Stimulated activated CD4-positive, alpha-beta T cell treated with anti-CD3 and anti-CD28 coated beads, Interleukin-4, amount 100 ng/mL, for 24 hours (primary cell): Measurements from ENCODE around the gene KLRC2.
"Not testable (repeated sequence)": the region's sequence is repeated elsewhere in the genome, so short reads cannot be mapped to it uniquely, and the experiment has no call there.

Source experiments
- DNase-seq: peaks from one replicate; pipeline ENCODE4 v3.0.0-alpha.2; 2020

KLRC2 gene

DNA sequence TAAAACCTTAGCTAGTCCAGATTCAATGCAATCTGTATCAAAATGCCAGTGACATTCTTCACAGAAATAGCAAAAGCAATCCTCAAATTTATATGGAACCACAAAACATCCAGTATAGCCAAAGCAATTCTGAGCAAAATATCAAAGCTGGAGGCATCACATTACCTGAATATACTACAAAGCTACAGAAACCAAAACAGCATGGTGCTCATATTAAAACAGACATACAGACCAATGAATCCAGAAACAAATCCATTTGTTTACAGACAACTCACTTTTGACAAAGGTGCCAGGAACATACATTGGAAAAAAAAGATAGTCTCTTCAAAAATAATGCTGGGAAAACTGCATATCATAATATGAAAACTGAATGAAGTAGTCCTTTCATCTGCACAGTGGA lies 31.0 kb downstream of the KLRC2 start:
- DNase-seq: no peak

DNA sequence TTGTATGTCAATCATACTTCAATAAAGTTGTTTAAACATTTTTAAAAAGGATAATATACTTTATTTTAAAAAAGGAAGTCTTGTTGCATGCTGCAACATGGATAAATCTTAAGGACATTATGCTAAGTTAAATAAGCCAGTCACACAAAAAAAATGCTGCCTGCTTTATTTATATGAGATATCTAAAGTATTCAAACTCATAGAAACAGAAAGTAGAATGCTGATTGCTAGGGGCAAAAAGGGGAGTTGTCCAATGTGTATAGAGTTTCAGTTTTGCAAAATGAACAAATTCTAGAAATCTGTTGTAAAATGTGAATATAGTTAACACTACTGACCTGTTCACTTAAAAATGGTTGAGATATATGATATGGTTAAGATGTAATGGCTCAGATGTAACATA lies 35.0 kb downstream of the KLRC2 start:
- DNase-seq: no peak

DNA sequence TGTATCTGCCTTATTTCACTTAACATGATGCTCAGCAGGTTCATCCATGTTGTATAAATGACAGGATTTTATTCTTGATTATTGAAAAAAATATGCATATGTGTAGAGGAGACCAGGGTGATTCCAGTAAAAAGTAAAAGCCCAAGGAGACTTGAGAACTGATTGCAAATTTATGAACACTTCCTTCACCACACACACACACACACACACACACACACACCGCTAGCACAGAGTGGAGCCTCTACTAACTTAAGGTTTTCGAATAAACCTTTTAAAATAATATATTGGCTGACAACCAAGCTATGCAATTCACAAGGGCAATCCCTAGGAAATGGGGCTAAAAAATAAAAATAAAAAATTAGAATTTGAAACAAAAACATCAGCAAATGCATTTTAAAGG lies 37.6 kb downstream of the KLRC2 start:
- no peak for DNase-seq

DNA sequence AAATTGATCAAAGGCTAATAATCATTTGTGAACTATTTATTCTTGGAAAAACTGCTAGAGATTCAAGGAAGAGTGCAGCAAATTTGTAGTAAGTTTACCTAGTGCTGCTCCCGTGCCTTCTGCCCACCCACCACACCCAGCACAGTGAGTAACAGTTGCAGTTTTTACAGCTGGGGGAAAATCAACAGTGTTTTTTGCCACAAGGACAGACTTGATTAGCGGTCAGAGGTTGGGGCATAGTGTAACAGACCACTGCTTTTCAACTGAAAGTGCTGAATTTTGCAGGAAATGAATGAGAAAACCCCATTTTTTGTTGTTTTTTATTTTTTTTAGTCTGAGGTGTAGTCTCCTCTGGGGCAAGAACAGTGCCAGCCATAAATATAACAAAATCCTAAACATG lies 38.5 kb downstream of the KLRC2 start:
- DNase-seq: no peak

DNA sequence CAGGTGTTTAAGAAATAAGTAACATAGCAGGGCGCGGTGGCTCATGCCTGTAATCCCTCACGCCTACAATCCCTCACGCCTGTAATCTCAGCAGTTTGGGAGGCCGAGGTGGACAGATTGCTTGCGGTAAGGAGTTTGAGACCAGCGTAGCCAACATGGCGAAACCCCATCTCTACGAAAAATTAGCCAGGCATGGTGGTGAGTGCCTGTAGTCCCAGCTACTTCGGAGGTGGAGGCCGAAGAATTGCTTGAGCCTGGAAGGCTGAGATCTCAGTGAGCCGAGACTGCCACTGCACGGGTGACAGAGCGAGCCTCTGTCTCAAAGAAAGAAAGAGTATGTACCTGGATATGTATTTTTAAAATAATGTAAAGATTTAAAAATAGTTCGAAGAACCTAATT lies 39.6 kb downstream of the KLRC2 start:
- not testable (repeated sequence) for DNase-seq

DNA sequence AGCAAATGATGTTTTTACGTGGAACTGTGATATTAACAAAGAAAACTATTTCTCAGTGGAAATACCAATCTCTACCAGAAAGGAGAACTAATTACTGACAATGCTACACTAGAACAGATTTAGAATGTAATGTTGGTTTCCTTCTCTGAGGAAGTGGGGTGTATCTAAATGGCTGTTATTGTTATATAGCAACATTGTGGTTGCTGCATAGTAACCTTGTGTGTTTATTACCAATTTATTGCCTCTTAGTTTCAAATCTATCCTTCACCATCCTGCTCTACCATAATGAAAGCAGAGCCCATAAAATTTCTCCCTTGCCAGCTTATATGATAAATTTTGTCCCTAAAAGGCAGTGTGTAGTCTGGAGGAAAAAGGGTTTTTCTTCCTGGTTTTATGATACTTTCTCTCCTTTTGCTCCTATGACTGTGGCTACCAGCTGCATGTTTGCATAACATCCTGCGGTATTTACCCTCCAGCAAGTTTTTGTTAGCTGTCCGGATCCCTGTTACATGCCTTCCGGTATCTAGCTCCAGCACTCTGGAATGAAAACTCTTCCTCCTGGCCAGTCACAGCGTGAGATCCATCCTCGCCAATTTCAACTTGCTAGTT lies 40.3 kb downstream of the KLRC2 start:
- no peak for DNase-seq

DNA sequence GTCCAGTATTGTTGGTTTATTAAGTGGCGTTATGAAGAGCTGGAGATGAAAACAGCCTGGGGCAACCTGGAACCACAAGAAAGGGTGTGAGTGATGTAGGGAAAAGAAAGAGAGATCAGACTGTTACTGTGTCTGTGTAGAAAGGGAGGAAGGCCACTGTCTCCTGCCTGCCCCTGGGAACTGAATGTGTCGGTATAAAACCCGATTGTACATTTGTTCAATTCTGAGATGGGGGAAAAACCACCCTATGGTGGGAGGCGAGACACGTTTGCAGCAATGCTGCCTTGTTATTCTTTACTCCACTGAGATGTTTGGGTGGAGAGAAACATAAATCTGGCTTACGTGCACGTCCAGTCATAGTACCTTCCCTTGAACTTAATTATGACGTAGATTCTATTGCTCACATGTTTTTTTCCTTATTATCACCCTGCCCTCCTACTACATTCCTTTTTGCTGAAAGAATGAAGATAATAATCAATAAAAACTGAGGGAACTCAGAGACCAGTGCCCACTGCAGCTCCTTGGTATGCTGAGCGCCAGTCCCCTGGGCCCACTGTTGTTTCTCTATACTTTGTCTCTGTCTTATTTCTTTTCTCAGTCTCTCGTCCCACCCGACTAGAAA lies 41.2 kb downstream of the KLRC2 start:
- not testable (repeated sequence) for DNase-seq

DNA sequence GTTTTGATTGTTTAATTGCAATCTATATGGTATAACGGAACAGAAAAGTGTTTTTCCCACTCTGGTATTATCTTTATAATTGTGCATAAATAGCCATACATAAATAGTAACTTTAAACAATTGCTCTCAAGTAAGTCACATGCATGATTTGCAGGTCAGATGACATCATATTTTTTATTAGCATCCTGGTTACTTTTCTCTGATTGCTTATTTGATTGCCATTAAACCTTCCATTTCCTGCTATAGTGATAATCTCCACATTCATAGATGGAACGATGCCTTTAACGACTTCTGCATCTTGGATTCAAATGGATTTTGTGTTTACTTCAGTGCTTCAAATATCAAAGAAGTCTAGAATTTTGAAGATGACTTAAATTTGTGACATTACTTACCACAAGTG lies 42.5 kb downstream of the KLRC2 start:
- no peak for DNase-seq

DNA sequence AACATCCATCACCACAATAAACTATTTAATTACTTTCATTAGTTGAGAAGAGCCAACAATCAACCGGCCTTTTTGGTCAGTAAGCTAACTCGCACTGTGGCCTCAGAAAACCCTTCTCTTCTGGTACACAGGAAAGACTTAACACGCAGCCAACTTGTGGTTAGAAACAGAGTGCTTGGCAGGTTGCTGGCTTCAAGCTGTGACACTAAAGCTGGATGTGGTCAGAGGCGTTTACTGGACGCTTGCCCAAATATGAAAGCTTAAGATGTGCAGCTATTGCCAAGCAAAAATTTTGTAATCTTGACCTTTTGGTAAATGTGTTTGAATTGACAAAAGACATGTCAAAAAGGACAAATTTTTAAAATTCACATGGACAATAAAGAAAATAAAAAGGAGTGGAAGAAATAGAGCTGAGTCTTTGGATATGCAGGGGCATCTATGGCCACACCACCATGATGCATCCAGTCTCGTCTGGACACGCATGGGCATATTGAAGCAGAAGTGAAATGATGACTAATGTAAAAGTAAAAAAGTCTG lies 43.3 kb downstream of the KLRC2 start:
- DNase-seq: no peak

DNA sequence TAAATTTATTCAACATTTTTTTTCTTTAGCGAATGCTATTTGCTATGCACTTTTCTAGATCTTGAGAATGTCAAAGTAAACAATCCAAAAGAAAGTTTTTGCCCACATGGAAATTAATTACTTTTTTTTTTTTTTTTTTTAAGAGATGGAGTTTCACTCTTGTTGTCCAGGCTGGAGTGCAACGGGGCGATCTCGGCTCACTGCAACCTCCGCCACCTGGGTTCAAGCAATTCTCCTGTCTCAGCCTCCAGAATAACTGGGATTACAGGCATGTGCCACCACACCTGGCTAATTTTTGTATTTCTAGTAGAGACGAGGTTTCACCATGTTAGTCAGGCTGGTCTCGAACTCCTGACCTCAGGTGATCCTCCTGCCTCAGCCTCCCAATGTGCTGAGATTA lies 44.8 kb downstream of the KLRC2 start:
- DNase-seq: not testable (repeated sequence)

DNA sequence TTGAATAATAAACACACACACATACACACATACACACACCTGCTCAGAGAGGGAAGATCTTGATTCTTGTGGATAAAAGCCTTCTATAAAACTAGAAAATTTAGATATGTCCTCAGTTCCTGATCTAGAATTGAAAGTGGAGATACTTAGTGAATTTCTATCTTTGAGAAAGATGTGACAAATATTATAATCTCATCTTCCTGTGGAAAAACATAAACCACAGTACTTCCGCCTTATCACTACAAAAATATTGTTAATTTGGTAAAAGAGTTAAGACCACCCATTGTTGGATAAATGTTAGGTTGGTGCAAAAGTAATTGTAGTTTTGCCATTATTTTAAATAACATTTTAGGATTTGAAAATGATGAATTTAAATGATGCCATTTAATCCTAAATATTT lies 45.9 kb downstream of the KLRC2 start, which contains the start of gene KLRK1:
TSS of gene KLRK1 (minus strand) at position 138 of the 400 bp plus-strand sequence. CDS start 1,231 bp downstream, outside the sequence.
- no peak for DNase-seq

DNA sequence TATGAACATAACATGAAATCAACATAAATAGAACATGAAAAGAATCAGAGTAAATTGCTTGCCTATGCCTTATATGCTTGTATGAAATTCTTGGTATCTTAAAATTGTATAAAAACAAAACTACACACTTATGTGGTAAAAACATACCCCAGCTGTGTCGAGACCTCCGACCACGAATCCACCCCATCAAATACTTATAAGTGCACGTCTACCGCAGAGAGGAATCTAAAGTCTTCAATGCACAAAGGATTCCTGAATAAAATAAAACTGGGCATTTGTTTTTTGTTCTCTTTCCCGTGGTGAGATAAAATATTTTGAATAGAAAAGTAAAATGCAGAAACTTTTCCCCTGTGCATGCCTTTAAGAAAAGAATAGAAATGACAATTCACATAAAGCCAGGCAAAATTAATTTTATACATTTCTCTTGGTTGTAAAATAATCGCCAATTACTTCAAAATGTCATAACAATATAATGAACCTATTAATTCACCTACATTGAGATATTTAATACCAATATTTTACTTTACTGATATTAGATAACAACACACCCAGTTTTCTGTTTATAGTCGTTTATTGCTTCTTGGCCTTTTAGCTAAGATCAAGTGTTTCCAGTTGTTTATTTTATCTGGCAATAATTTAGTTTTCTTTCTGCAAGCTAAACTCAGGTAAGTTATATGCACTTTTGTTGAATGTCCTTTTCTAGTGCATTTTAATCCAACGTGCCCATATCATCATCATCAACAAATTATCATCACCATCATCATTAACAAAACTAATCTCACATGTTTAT lies 47.0 kb downstream of the KLRC2 start:
- DNase-seq: no peak

DNA sequence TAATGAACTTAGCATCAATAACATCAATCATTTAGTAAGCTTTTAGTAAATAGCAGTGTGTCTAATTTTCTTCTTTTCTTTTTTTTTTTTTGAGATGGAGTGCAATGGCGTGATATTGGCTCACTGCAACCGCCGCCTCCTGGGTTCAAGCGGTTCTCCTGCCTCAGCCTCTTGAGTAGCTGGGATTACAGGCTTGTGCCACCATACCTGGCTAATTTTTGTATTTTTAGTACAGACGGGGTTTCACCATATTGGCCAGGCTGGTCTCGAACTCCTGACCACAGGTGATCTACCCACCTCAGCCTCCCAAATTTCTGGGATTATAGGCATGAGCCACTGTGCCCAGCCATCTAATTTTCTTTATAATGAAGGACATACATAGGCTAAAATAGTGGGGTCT lies 48.3 kb downstream of the KLRC2 start:
- DNase-seq: not testable (repeated sequence)

DNA sequence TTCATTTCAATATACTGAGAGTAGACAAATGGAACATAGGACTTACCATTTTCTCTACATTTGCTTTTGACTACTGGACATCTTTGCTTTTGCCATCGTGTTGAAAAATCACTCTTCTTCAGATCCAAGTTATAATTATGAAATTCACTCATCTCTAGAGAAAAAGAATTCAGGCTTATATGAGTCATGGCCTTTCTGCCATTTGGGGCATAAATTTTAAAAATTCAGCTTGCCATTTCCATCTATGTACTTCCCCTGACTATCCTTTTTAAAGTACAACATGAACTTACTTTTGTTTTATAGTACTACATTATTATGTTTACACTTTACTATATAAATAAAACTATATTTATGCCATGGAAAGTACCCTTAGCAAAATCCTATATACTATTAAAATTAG lies 49.0 kb downstream of the KLRC2 start:
- DNase-seq: no peak

DNA sequence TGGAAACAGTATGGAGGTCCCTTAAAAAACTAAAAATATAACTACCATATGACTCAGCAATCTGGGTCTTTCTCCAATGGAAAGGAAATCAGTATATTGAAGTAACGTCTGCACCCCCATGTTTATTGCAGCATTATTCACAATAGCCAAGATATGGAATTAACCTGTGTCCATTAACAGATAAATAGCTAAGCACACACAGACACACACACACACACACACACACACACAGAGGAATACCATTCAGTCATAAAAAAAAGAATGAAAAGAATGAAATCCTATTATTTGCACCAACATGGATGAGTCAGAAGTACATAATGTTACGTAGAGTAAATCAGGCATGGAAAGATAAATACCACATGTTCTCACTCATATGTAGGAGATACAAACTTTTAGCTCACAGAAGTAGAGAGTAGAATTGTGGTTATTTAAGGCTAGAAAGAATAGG lies 50.6 kb downstream of the KLRC2 start:
- DNase-seq: no peak

DNA sequence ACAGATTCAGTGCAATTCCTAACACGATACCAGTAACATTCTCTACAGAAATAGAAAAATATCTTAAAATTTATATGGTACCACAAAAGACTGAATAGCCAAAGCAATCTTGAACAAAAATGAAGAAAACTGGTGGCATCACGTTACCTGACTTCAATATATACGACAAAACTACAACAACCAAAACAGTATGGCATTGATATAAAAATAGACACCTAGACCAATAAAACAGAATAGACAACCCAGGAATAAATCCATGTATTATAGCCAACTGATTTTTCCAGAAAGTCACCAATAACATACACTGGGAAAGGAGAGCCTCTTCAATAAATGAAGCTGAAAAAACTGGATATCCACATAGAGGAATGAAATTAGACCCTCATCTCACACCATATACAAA lies 51.6 kb downstream of the KLRC2 start:
- DNase-seq: no peak

DNA sequence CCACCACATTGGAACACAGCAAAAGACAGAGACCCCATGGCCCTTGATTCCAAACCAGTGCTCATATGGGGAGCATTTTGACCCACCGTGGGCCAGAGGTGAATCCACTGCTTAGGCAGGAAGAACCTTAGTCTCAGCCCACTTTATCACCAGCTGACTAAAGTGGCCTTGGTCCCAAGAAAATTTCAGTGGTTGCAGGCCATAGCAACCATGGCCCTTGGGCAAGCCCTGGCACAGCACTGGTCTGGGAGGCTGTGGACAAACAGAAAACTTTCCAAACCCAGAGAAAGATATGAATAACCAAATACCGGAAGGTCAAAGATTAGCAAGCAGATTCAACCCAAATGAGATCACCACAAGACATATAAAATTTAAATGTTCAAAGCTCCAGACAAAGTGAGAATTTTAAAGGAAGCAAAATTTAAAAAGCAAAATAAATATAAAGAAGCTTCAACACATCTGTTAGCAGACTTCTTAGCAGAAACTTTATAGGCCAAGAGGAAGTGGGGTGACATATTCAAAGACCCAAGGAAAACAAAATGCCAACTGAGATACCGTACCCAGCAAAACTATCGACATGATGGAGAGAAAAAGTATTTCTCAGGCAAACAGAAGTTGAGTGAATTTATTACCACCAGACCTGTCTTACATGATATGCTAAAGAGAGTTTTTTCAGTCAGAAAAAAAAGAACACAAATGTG lies 53.7 kb downstream of the KLRC2 start:
- DNase-seq: no peak
